D721Med (cell line): Measurements from ENCODE around the gene MAST4.

Experiments
- DNase-seq: peaks from one replicate; pipeline ENCODE4 v3.0.0; 2011; ENCODE audit warnings: low spot score; ENCODE audit not compliant: insufficient read length
- FAIRE-seq: peaks from 2 replicates; lab custom pipeline; 2011; peaks lifted over from hg19 to GRCh38; lab: Jason Lieb, UNC
- TF ChIP-seq, protein P1 (sequence below): IDR thresholded peaks from 2 replicates; pipeline ENCODE4 v1.5.1; 2012; ENCODE audit warnings: mild to moderate bottlenecking, control low read depth; ENCODE audit not compliant: insufficient read depth; ENCODE audit errors: missing control alignments

Gene MAST4

DNA sequence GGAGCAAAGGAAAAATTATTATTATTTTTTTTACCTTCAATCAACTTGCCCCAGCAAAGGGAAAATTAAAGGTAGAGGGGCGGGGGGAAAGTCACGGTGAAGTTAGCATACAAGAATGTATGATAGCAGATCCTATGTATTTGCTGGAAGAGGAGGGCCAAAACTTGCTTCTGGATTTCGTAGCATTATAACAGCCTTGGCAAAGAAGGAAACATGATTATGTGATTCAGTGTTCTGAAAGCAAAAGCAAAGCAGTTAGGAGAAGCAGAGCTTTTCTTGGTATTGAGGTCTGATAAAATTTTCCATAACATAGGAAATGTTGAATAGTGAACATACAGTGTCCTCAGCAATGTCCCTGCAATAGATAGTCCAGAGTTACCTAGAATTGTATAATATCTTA lies 32.4 kb downstream of the MAST4 start:
- FAIRE-seq (no peak), DNase-seq (no peak)
- TF ChIP-seq, protein P1, sequence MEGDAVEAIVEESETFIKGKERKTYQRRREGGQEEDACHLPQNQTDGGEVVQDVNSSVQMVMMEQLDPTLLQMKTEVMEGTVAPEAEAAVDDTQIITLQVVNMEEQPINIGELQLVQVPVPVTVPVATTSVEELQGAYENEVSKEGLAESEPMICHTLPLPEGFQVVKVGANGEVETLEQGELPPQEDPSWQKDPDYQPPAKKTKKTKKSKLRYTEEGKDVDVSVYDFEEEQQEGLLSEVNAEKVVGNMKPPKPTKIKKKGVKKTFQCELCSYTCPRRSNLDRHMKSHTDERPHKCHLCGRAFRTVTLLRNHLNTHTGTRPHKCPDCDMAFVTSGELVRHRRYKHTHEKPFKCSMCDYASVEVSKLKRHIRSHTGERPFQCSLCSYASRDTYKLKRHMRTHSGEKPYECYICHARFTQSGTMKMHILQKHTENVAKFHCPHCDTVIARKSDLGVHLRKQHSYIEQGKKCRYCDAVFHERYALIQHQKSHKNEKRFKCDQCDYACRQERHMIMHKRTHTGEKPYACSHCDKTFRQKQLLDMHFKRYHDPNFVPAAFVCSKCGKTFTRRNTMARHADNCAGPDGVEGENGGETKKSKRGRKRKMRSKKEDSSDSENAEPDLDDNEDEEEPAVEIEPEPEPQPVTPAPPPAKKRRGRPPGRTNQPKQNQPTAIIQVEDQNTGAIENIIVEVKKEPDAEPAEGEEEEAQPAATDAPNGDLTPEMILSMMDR, result no peak

- DNase-seq (no peak), FAIRE-seq (no peak)
- TF ChIP-seq, protein P1, result no peak
Observed at GRCh38 chr5:66629446-66629845, 33.3 kb downstream of the MAST4 start.

GRCh38 chr5:66633754-66634153 lies 37.6 kb downstream of the MAST4 start:
- FAIRE-seq (no peak), DNase-seq (no peak)
- TF ChIP-seq, protein P1, result no peak

- FAIRE-seq (no peak), DNase-seq (no peak)
- TF ChIP-seq, protein P1, result no peak
Observed at GRCh38 chr5:66634601-66635000, 38.4 kb downstream of the MAST4 start.

DNA sequence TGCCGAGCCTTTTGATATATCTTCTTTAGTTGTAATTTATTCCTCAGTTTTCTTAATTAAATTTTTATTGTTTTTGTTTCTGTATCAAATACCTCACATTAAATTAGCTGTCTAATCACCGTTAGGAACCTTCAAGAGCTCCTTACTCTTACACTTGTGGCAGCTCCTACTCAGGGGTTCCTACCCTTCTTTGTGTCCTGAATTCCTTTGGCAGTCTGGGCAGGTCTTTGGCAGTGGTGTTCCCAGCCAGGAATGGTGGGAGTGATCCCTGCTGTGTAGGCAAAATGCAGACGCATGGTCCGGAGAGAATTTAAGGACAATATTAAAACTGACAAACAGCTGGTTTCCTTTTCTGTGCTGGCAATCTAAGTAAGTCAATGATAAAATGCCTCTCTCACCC lies 41.8 kb downstream of the MAST4 start:
- DNase-seq, result no peak
- TF ChIP-seq, protein P1, result no peak
- FAIRE-seq, result no peak

DNA sequence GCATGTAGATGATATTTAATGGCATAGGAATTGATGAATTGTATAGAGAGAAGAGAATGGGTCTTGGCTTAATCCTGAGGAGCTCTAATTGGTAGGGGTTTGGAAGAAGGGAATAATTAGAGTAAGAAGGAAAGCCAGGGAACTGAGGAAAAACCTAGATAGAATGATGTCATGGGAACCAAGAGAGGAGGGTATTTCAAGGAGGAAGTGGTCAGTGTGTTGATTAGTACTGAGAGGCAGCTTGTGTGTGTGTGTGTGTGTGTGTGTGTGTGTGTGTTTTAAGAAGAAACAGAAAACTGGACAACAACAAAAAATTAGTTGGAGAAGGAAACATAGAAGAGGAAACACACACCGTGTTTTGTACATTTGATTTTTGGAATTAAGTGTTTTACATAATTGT lies 42.8 kb downstream of the MAST4 start:
- TF ChIP-seq, protein P1, result no peak
- DNase-seq (no peak), FAIRE-seq (no peak)

GRCh38 chr5:66642538-66642937 lies 46.3 kb downstream of the MAST4 start:
- FAIRE-seq (no peak), DNase-seq (no peak)
- TF ChIP-seq, protein P1, result no peak
